Sigmoid colon (tissue), 7 donors: Measurements from ENCODE around the gene DPP6. TPM values are rescaled to one million over a fixed set of nuclear protein-coding genes. Genes with fewer than 3 reads are reported as not detected.

Source experiments
- DNase-seq: peaks from one replicate; pipeline ENCODE4 v3.0.0-alpha.2; 2019
- H3K27ac ChIP-seq, 4 donors: fragments of 200-600 bp; sonication (generic); one replicate each; pipeline ENCODE4 v1.5.1; 2016 to 2019; ENCODE audit warnings: mild to moderate bottlenecking in 1 of 4
- H3K27me3 ChIP-seq, 3 donors: fragments of 200-600 bp; sonication (generic); one replicate each; pipeline ENCODE4 v1.5.1; 2019; ENCODE audit warnings: mild to moderate bottlenecking in 1 of 3
- H3K36me3 ChIP-seq, 4 donors: fragments of 200-600 bp; sonication (generic); one replicate each; pipeline ENCODE4 v1.5.1; 2016 to 2019
- H3K4me1 ChIP-seq, 4 donors: fragments of 200-600 bp; sonication (generic); one replicate each; pipeline ENCODE4 v1.5.1; 2017 to 2019
- H3K4me3 ChIP-seq, 4 donors: fragments of 200-600 bp; sonication (generic); one replicate each; pipeline ENCODE4 v1.5.1; 2017 to 2019; ENCODE audit warnings: mild to moderate bottlenecking in 2 of 4, moderate library complexity in 1 of 4
- H3K9me3 ChIP-seq, 4 donors: fragments of 200-600 bp in 3 of 4; sonication (generic) in 3 of 4; one replicate each; pipeline versions ENCODE4 v1.5.1 to v1.6.1; 2013 to 2019
- CTCF ChIP-seq, 4 experiments: fragments of 450-650 bp in 3 of 4; fragments of 200-600 bp in 1 of 4; IDR thresholded peaks; one replicate each; pipeline ENCODE4 v1.5.1; 2016 to 2019; ENCODE audit warnings: antibody characterized with exemption in 4 of 4, mild to moderate bottlenecking in 3 of 4, moderate library complexity in 2 of 4
- EP300 ChIP-seq, 4 donors: sonication (generic); formaldehyde crosslinking; IDR thresholded peaks; one replicate each; pipeline ENCODE4 v1.6.1; 2017; ENCODE audit warnings: antibody characterized with exemption in 4 of 4
- POLR2A ChIP-seq, 2 donors: fragments of 450-650 bp; IDR thresholded peaks; one replicate each; pipeline ENCODE4 v1.6.1; 2016; ENCODE audit warnings: antibody characterized with exemption in 2 of 2, mild to moderate bottlenecking in 2 of 2, moderate library complexity in 2 of 2
- POLR2AphosphoS5 ChIP-seq, 4 donors: sonication (generic); formaldehyde crosslinking; IDR thresholded peaks; one replicate each; pipeline ENCODE4 v1.6.1; 2017; ENCODE audit warnings: antibody characterized with exemption in 4 of 4
- WGBS, 2 donors: extraction: QIAGEN DNeasy Blood & Tissue Kit; methylation state at CpG; one replicate each; pipeline ENCODE4 v1.1.7; 2013; 5-methylcytosine and 5-hydroxymethylcytosine counted together
- intact Hi-C: fragments of 100-400 bp; cut with DNase I; formaldehyde crosslinking; loops from one replicate; pipeline ENCODE4 v1.15.1; 2023
- polyA plus RNA-seq, 3 donors: library from polyadenylated mRNA; stranded (reverse); fragments of 200-250 nt; gene quantifications; one replicate each; pipeline ENCODE4 v1.2.3, GENCODE V29; 2013
- total RNA-seq, 4 donors: library from RNA; depleted of rRNA; stranded (reverse); fragments of >200 nt; gene quantifications; one replicate each; pipeline ENCODE4 v1.1.0, GENCODE V29; 2016
- donor health status: healthy with polysubstance abuse.
- donor health status: Bipolar disorder and iron deficiency.
- donor health status: healthy.

The DPP6 gene
- total and polyA plus RNA-seq, 7 donors, result 1.2 to 53.2 (median 41.0) TPM; not detected in 1

- TF ChIP-seq EP300 (IDR thresholded peaks at IDR 0.05), result no peak
- TF ChIP-seq POLR2A (IDR thresholded peaks at IDR 0.05), result no peak
- 88% methylated on average over 13 of the region's 13 CpGs for WGBS, 2 donors
- Histone ChIP-seq H3K27me3 (peaks cover 0 to 6% (median 0%) of the 10 kb centered on the region in 3 donors), H3K9me3 (no peaks in the 10 kb centered on the region), H3K27ac (no peak overlapping the region), H3K4me1 (peaks cover 0 to 6% (median 0%) of the 10 kb centered on the region in 4 donors), H3K4me3 (no peak overlapping the region), H3K36me3 (peaks cover 0 to 15% (median 2%) of the 10 kb centered on the region in 4 donors)
- no peak for DNase-seq
- intact Hi-C loops, result loop anchor here (10.0 kb wide), 1 partner anchor 1601 kb away; no protein-coding TSS in a partner anchor
These were observed 743.2 kb downstream of the DPP6 start for GRCh38 chr7:154795437-154795836.

GRCh38 chr7:154804449-154804848 is 752.3 kb downstream of the DPP6 start:
- no peaks in the 10 kb centered on the region for H3K27me3 ChIP-seq
- WGBS, 2 donors, result 85 to 86% methylated on average over 3 of the region's 3 CpGs
- no peak overlapping the region for H3K27ac ChIP-seq
- no peak for TF ChIP-seq EP300 (IDR thresholded peaks at IDR 0.05)
- TF ChIP-seq POLR2AphosphoS5 (IDR thresholded peaks at IDR 0.05), result no peak
- TF ChIP-seq CTCF (IDR thresholded peaks at IDR 0.05), result no peak
- TF ChIP-seq POLR2A (IDR thresholded peaks at IDR 0.05), result no peak
- H3K4me3 ChIP-seq, result no peak overlapping the region
- no peaks in the 10 kb centered on the region for H3K9me3 ChIP-seq
- intact Hi-C loops, result no loop called here
- no peak for DNase-seq
- no peaks in the 10 kb centered on the region for H3K4me1 ChIP-seq
- H3K36me3 ChIP-seq, result peaks cover 0 to 33% (median 0%) of the 10 kb centered on the region in 4 donors

GRCh38 chr7:154812027-154812426 is 759.8 kb downstream of the DPP6 start:
- intact Hi-C loops, result no loop called here
- Histone ChIP-seq H3K4me1 (no peaks in the 10 kb centered on the region), H3K36me3 (peaks cover 0 to 50% (median 1%) of the 10 kb centered on the region in 4 donors), H3K4me3 (no peak overlapping the region), H3K27me3 (no peaks in the 10 kb centered on the region), H3K9me3 (peaks cover 6 to 16% (median 12%) of the 10 kb centered on the region in 4 donors), H3K27ac (no peak overlapping the region)
- 88 to 93% methylated on average over 1 of the region's 1 CpG for WGBS, 2 donors
- no peak for DNase-seq
- TF ChIP-seq CTCF (IDR thresholded peaks at IDR 0.05) (no peak), POLR2AphosphoS5 (IDR thresholded peaks at IDR 0.05) (no peak), EP300 (IDR thresholded peaks at IDR 0.05) (no peak), POLR2A (IDR thresholded peaks at IDR 0.05) (no peak)

- Histone ChIP-seq H3K27me3 (no peaks in the 10 kb centered on the region), H3K27ac (no peak overlapping the region), H3K36me3 (peaks cover 0 to 3% (median 0%) of the 10 kb centered on the region in 4 donors), H3K4me3 (no peak overlapping the region), H3K9me3 (peaks cover 2 to 6% (median 2%) of the 10 kb centered on the region in 4 donors), H3K4me1 (no peaks in the 10 kb centered on the region)
- TF ChIP-seq EP300 (IDR thresholded peaks at IDR 0.05) (no peak), POLR2AphosphoS5 (IDR thresholded peaks at IDR 0.05) (peak in 3 of 4 donors; percentile 7 to 79 (median 62))
- intact Hi-C loops, result no loop called here
- no peak for DNase-seq
- 78 to 81% methylated on average over 7 of the region's 7 CpGs for WGBS, 2 donors
These were observed 765.2 kb downstream of the DPP6 start for GRCh38 chr7:154817224-154817896.

- Histone ChIP-seq H3K36me3 (no peaks in the 10 kb centered on the region), H3K4me1 (no peaks in the 10 kb centered on the region), H3K4me3 (no peak overlapping the region), H3K9me3 (no peaks in the 10 kb centered on the region), H3K27ac (no peak overlapping the region), H3K27me3 (no peaks in the 10 kb centered on the region)
- no peak for DNase-seq
- TF ChIP-seq POLR2A (IDR thresholded peaks at IDR 0.05) (no peak), CTCF (IDR thresholded peaks at IDR 0.05) (no peak), POLR2AphosphoS5 (IDR thresholded peaks at IDR 0.05) (no peak), EP300 (IDR thresholded peaks at IDR 0.05) (no peak)
- WGBS, 2 donors, result 67 to 70% methylated on average over 2 of the region's 2 CpGs
- intact Hi-C loops, result no loop called here
These were observed 774.8 kb downstream of the DPP6 start for GRCh38 chr7:154827007-154827406.
